ENCODE measurements around the gene RPS10. TPM values are rescaled to one million over a fixed set of nuclear protein-coding genes. Genes with fewer than 3 reads are reported as not detected.
A peak's percentile ranks its signal among the peaks of the same experiment; 100 is the strongest.
"Not testable (repeated sequence)": the region's sequence is repeated elsewhere in the genome, so short reads cannot be mapped to it uniquely, and the experiment has no call there.

RPS10 gene
- total and polyA plus RNA-seq, 2 donors (not counting 1 experiment from before 2014, with no cell fraction given), result 1,649 to 2,883 TPM

GRCh38 chr6:34414999-34415858 lies 10.6 kb downstream of the RPS10 start:
- Histone ChIP-seq H3K9ac (ENCODE audit: insufficient read depth, low read length) (no peak overlapping the region), H3K36me3 (ENCODE audit: control insufficient read depth, insufficient read depth, low read length) (peaks cover 13% of the 10 kb centered on the region), H3K4me3 (replicated peaks in 1 of 4; ENCODE audit: control extremely low read depth in 1 of 4, insufficient read depth in 1 of 4, low read depth in 3 of 4, low read length in 4 of 4) (no peak overlapping the region), H3K79me2 (ENCODE audit: control insufficient read depth, insufficient read depth, low read length) (peaks cover 4% of the 10 kb centered on the region), H3K27ac (ENCODE audit: insufficient read depth, low read length) (peak overlapping the region; percentile 4), H2AFZ (ENCODE audit: low read length) (no peak overlapping the region), H3K27me3 (ENCODE audit: control insufficient read depth, insufficient read depth, low read length) (no peaks in the 10 kb centered on the region), H3K4me2 (ENCODE audit: extremely low read depth, insufficient read depth, low read length) (no peak overlapping the region), H3K4me1 (ENCODE audit: control insufficient read depth, extremely low read depth, insufficient read depth, low read length) (peaks cover 2% of the 10 kb centered on the region), H3K9me3 (ENCODE audit: control insufficient read depth, insufficient read depth, low read depth, low read length) (no peaks in the 10 kb centered on the region), H4K20me1 (ENCODE audit: control insufficient read depth, extremely low read depth, insufficient read depth, low read length) (no peaks in the 10 kb centered on the region)
- DNase-seq (ENCODE audit: low read depth in 2 of 2), result peak; percentile 71 to 83
- no peak for TF ChIP-seq EZH2 (IDR thresholded peaks at IDR 0.05; ENCODE audit: low read length, missing control alignments)
- TF ChIP-seq CTCF (conservative IDR thresholded peaks at IDR 0.05 in 1 of 2, IDR thresholded peaks at IDR 0.05 in 1 of 2; ENCODE audit: low read depth in 1 of 2, low read length in 2 of 2), result peak; percentile 48 to 52

GRCh38 chr6:34412643-34413214 lies 13.1 kb downstream of the RPS10 start:
- Histone ChIP-seq H3K4me1 (ENCODE audit: control insufficient read depth, extremely low read depth, insufficient read depth, low read length) (peaks cover 2% of the 10 kb centered on the region), H3K27me3 (ENCODE audit: control insufficient read depth, insufficient read depth, low read length) (no peaks in the 10 kb centered on the region), H3K79me2 (ENCODE audit: control insufficient read depth, insufficient read depth, low read length) (no peaks in the 10 kb centered on the region), H3K9ac (ENCODE audit: insufficient read depth, low read length) (no peak overlapping the region), H2AFZ (ENCODE audit: low read length) (no peak overlapping the region), H3K9me3 (ENCODE audit: control insufficient read depth, insufficient read depth, low read depth, low read length) (no peaks in the 10 kb centered on the region), H3K4me2 (ENCODE audit: extremely low read depth, insufficient read depth, low read length) (no peak overlapping the region), H3K36me3 (ENCODE audit: control insufficient read depth, insufficient read depth, low read length) (peaks cover 10% of the 10 kb centered on the region), H3K4me3 (replicated peaks in 1 of 4; ENCODE audit: control extremely low read depth in 1 of 4, insufficient read depth in 1 of 4, low read depth in 3 of 4, low read length in 4 of 4) (no peak overlapping the region), H3K27ac (ENCODE audit: insufficient read depth, low read length) (no peak overlapping the region), H4K20me1 (ENCODE audit: control insufficient read depth, extremely low read depth, insufficient read depth, low read length) (no peaks in the 10 kb centered on the region)
- peak in 1 of 2 donors; percentile 62 for DNase-seq (ENCODE audit: low read depth in 2 of 2)
- no peak for TF ChIP-seq EZH2 (IDR thresholded peaks at IDR 0.05; ENCODE audit: low read length, missing control alignments)
- TF ChIP-seq CTCF (conservative IDR thresholded peaks at IDR 0.05 in 1 of 2, IDR thresholded peaks at IDR 0.05 in 1 of 2; ENCODE audit: low read depth in 1 of 2, low read length in 2 of 2), result no peak

- TF ChIP-seq CTCF (conservative IDR thresholded peaks at IDR 0.05 in 1 of 2, IDR thresholded peaks at IDR 0.05 in 1 of 2; ENCODE audit: low read depth in 1 of 2, low read length in 2 of 2) (no peak), EZH2 (IDR thresholded peaks at IDR 0.05; ENCODE audit: low read length, missing control alignments) (no peak)
- DNase-seq (ENCODE audit: low read depth in 2 of 2), result peak in 1 of 2 donors; percentile 22
- H3K9me3 ChIP-seq (ENCODE audit: control insufficient read depth, insufficient read depth, low read depth, low read length), result no peaks in the 10 kb centered on the region
- H3K4me2 ChIP-seq (ENCODE audit: extremely low read depth, insufficient read depth, low read length), result no peak overlapping the region
- no peak overlapping the region for H3K4me3 ChIP-seq (replicated peaks in 1 of 4; ENCODE audit: control extremely low read depth in 1 of 4, insufficient read depth in 1 of 4, low read depth in 3 of 4, low read length in 4 of 4)
- no peaks in the 10 kb centered on the region for H3K79me2 ChIP-seq (ENCODE audit: control insufficient read depth, insufficient read depth, low read length)
- peaks cover 2% of the 10 kb centered on the region for H3K4me1 ChIP-seq (ENCODE audit: control insufficient read depth, extremely low read depth, insufficient read depth, low read length)
- no peaks in the 10 kb centered on the region for H3K27me3 ChIP-seq (ENCODE audit: control insufficient read depth, insufficient read depth, low read length)
- H3K36me3 ChIP-seq (ENCODE audit: control insufficient read depth, insufficient read depth, low read length), result peaks cover 5% of the 10 kb centered on the region
- no peak overlapping the region for H3K9ac ChIP-seq (ENCODE audit: insufficient read depth, low read length)
- no peak overlapping the region for H2AFZ ChIP-seq (ENCODE audit: low read length)
- H4K20me1 ChIP-seq (ENCODE audit: control insufficient read depth, extremely low read depth, insufficient read depth, low read length), result no peaks in the 10 kb centered on the region
- H3K27ac ChIP-seq (ENCODE audit: insufficient read depth, low read length), result no peak overlapping the region
These were observed 13.9 kb downstream of the RPS10 start for GRCh38 chr6:34412016-34412415.

- H3K4me1 ChIP-seq (ENCODE audit: control insufficient read depth, extremely low read depth, insufficient read depth, low read length); DNase-seq (ENCODE audit: low read depth in 2 of 2); H3K9me3 ChIP-seq (ENCODE audit: control insufficient read depth, insufficient read depth, low read depth, low read length); H3K4me3 ChIP-seq (replicated peaks in 1 of 4; ENCODE audit: control extremely low read depth in 1 of 4, insufficient read depth in 1 of 4, low read depth in 3 of 4, low read length in 4 of 4); H2AFZ ChIP-seq (ENCODE audit: low read length); H4K20me1 ChIP-seq (ENCODE audit: control insufficient read depth, extremely low read depth, insufficient read depth, low read length); H3K4me2 ChIP-seq (ENCODE audit: extremely low read depth, insufficient read depth, low read length); H3K9ac ChIP-seq (ENCODE audit: insufficient read depth, low read length); H3K79me2 ChIP-seq (ENCODE audit: control insufficient read depth, insufficient read depth, low read length); H3K27me3 ChIP-seq (ENCODE audit: control insufficient read depth, insufficient read depth, low read length); H3K27ac ChIP-seq (ENCODE audit: insufficient read depth, low read length); H3K36me3 ChIP-seq (ENCODE audit: control insufficient read depth, insufficient read depth, low read length): not testable (repeated sequence)
These were observed 18.0 kb downstream of the RPS10 start for GRCh38 chr6:34407915-34408314.

All from fibroblast of lung (primary cell).